DOHH2 (cell line): Measurements from ENCODE around the gene SLC2A4RG.

Experiments used
- H3F3A ChIP-seq: fragments of 200-600 bp; sonication (generic), shearing (Covaris generic); 2 replicates; pipeline ENCODE4 v1.6.0; 2016; ENCODE audit warnings: antibody characterized with exemption, mild to moderate bottlenecking; ENCODE audit not compliant: control insufficient read depth, insufficient read depth
- H3K27ac ChIP-seq: fragments of 200-600 bp; sonication (generic); 2 replicates; pipeline ENCODE4 v1.5.1; 2014; ENCODE audit warnings: low read depth, mild to moderate bottlenecking, low read length, moderate library complexity
- H3K27me3 ChIP-seq: fragments of 200-600 bp; sonication (generic); 2 replicates; pipeline ENCODE4 v1.6.1; 2014; ENCODE audit warnings: mild to moderate bottlenecking, low read length, mixed read lengths; ENCODE audit not compliant: control insufficient read depth
- H3K36me3 ChIP-seq: fragments of 200-600 bp; sonication (generic); 2 replicates; pipeline ENCODE4 v1.6.1; 2014; ENCODE audit warnings: mild to moderate bottlenecking, low read length, moderate library complexity, mixed read lengths; ENCODE audit not compliant: control insufficient read depth
- H3K4me1 ChIP-seq: fragments of 200-600 bp; sonication (generic); 2 replicates; pipeline ENCODE4 v1.6.1; 2014; ENCODE audit warnings: mild to moderate bottlenecking, low read length, mixed read lengths; ENCODE audit not compliant: control insufficient read depth
- H3K4me2 ChIP-seq: fragments of 200-600 bp; sonication (generic); 2 replicates; pipeline ENCODE4 v1.6.0; 2014; ENCODE audit warnings: mild to moderate bottlenecking, low read length, moderate library complexity
- H3K4me3 ChIP-seq: fragments of 200-600 bp; sonication (generic); 2 replicates; pipeline ENCODE4 v1.5.1; 2014; ENCODE audit warnings: mild to moderate bottlenecking, low read length, mixed read lengths
- H3K79me2 ChIP-seq: fragments of 200-600 bp; sonication (generic); 2 replicates; pipeline ENCODE4 v1.6.1; 2014; ENCODE audit warnings: mild to moderate bottlenecking, low read length, mixed read lengths; ENCODE audit not compliant: control insufficient read depth
- H3K9me2 ChIP-seq: fragments of 200-600 bp; sonication (generic); replicated peaks from 2 replicates; pipeline ENCODE4 v1.6.1; 2014; ENCODE audit warnings: mild to moderate bottlenecking, low read length, mixed read lengths; ENCODE audit not compliant: control insufficient read depth
- H3K9me3 ChIP-seq: fragments of 200-600 bp; sonication (generic); 2 replicates; pipeline ENCODE4 v1.6.1; 2014; ENCODE audit warnings: antibody characterized with exemption, low read length, mixed read lengths; ENCODE audit not compliant: control insufficient read depth, insufficient read depth
- H4K20me1 ChIP-seq: fragments of 200-600 bp; sonication (generic); 2 replicates; pipeline ENCODE4 v1.6.0; 2014; ENCODE audit warnings: low read depth, mild to moderate bottlenecking, antibody characterized with exemption, low read length, moderate library complexity; ENCODE audit not compliant: control insufficient read depth, insufficient read depth
- CTCF ChIP-seq: fragments of 200-600 bp; sonication (generic); IDR thresholded peaks from one replicate; pipeline ENCODE4 v1.5.1; 2014; ENCODE audit warnings: antibody characterized with exemption, mild to moderate bottlenecking, low read depth, low read length; ENCODE audit not compliant: poor library complexity, severe bottlenecking
- EZH2phosphoT487 ChIP-seq: fragments of 200-600 bp; sonication (generic); IDR thresholded peaks from 2 replicates; pipeline ENCODE4 v1.6.1; 2017; ENCODE audit warnings: borderline replicate concordance, mild to moderate bottlenecking, antibody characterized with exemption, low read length, moderate library complexity, mixed read lengths

SLC2A4RG gene

GRCh38 chr20:63708301-63709148 lies 31.1 kb upstream of the SLC2A4RG start:
- peak overlapping the region; percentile 95 for H3K4me2 ChIP-seq
- peaks cover 81% of the 10 kb centered on the region for H3K36me3 ChIP-seq
- no peaks in the 10 kb centered on the region for H3K9me2 ChIP-seq
- peaks cover 18% of the 10 kb centered on the region for H3K4me1 ChIP-seq
- no peak overlapping the region for H3K27ac ChIP-seq
- H3K9me3 ChIP-seq: peaks cover 7% of the 10 kb centered on the region; the same call in 1 of the 2 replicates
- H3K4me3 ChIP-seq: peak overlapping the region; percentile 87
- H3F3A ChIP-seq: no peaks in the 10 kb centered on the region
- peaks cover 14% of the 10 kb centered on the region for H4K20me1 ChIP-seq
- TF ChIP-seq CTCF (no peak), EZH2phosphoT487 (no peak)
- peaks cover 84% of the 10 kb centered on the region for H3K79me2 ChIP-seq
- H3K27me3 ChIP-seq: no peaks in the 10 kb centered on the region

GRCh38 chr20:63709149-63709527 lies 30.4 kb upstream of the SLC2A4RG start:
- TF ChIP-seq CTCF (no peak), EZH2phosphoT487 (no peak)
- H3K9me2 ChIP-seq: no peaks in the 10 kb centered on the region
- H4K20me1 ChIP-seq: peaks cover 14% of the 10 kb centered on the region
- H3K4me3 ChIP-seq: peak overlapping the region; percentile 87
- H3K4me2 ChIP-seq: peak overlapping the region; percentile 95
- H3K79me2 ChIP-seq: peaks cover 89% of the 10 kb centered on the region
- no peak overlapping the region for H3K27ac ChIP-seq
- peaks cover 7% of the 10 kb centered on the region; the same call in 1 of the 2 replicates for H3K9me3 ChIP-seq
- no peaks in the 10 kb centered on the region for H3K27me3 ChIP-seq
- H3F3A ChIP-seq: no peaks in the 10 kb centered on the region
- H3K4me1 ChIP-seq: peaks cover 18% of the 10 kb centered on the region
- H3K36me3 ChIP-seq: peaks cover 80% of the 10 kb centered on the region

GRCh38 chr20:63711085-63711645 lies 28.4 kb upstream of the SLC2A4RG start:
- Histone ChIP-seq H3K4me1 (peaks cover 15% of the 10 kb centered on the region), H3K36me3 (peaks cover 71% of the 10 kb centered on the region), H3K9me2 (no peaks in the 10 kb centered on the region), H3K79me2 (peaks cover 94% of the 10 kb centered on the region), H3F3A (no peaks in the 10 kb centered on the region), H3K4me3 (no peak overlapping the region), H4K20me1 (peaks cover 10% of the 10 kb centered on the region), H3K9me3 (peaks cover 7% of the 10 kb centered on the region; the same call in 1 of the 2 replicates), H3K27me3 (no peaks in the 10 kb centered on the region), H3K27ac (no peak overlapping the region), H3K4me2 (no peak overlapping the region)
- no peak for TF ChIP-seq EZH2phosphoT487
- no peak for TF ChIP-seq CTCF
